HEK293T (cell line): ENCODE results near the gene MAP7.

Source experiments
- ARNT ChIP-seq: fragments of 450-650 bp; IDR thresholded peaks from 2 replicates; pipeline ENCODE4 v1.6.1; 2017; ENCODE audit warnings: mild to moderate bottlenecking
- BHLHE40 ChIP-seq: fragments of 450-650 bp; IDR thresholded peaks from 2 replicates; pipeline ENCODE4 v1.6.1; 2016; ENCODE audit warnings: mild to moderate bottlenecking, moderate library complexity, borderline replicate concordance
- ELF4 ChIP-seq: fragments of 450-650 bp; IDR thresholded peaks from 2 replicates; pipeline ENCODE4 v1.6.1; 2017; ENCODE audit warnings: antibody characterized with exemption
- FOXA1 ChIP-seq: fragments of 450-650 bp; IDR thresholded peaks from 2 replicates; pipeline ENCODE4 v1.6.1; 2016; ENCODE audit warnings: mild to moderate bottlenecking
- FOXK2 ChIP-seq: fragments of 450-650 bp; IDR thresholded peaks from 2 replicates; pipeline ENCODE4 v1.6.1; 2016; ENCODE audit warnings: mild to moderate bottlenecking
- FOXM1 ChIP-seq: fragments of 450-650 bp; IDR thresholded peaks from 2 replicates; pipeline ENCODE4 v1.6.1; 2017; ENCODE audit warnings: mild to moderate bottlenecking, borderline replicate concordance
- L3MBTL2 ChIP-seq: fragments of 450-650 bp; conservative IDR thresholded peaks from 2 replicates; pipeline ENCODE4 v1.6.1; 2016; ENCODE audit warnings: mild to moderate bottlenecking
- LEF1 ChIP-seq: fragments of 450-650 bp; IDR thresholded peaks from 2 replicates; pipeline ENCODE4 v1.6.1; 2017; ENCODE audit warnings: mild to moderate bottlenecking, borderline replicate concordance
- NFRKB ChIP-seq: fragments of 450-650 bp; IDR thresholded peaks from 2 replicates; pipeline ENCODE4 v1.6.1; 2016; ENCODE audit warnings: mild to moderate bottlenecking, moderate library complexity
- SP1 ChIP-seq: fragments of 450-650 bp; IDR thresholded peaks from 2 replicates; pipeline ENCODE4 v1.6.1; 2017
- SUZ12 ChIP-seq: fragments of 450-650 bp; IDR thresholded peaks from 2 replicates; pipeline ENCODE4 v1.6.1; 2016; ENCODE audit warnings: mild to moderate bottlenecking
- TARDBP ChIP-seq: fragments of 450-650 bp; IDR thresholded peaks from 2 replicates; pipeline ENCODE4 v1.6.1; 2016
- ZNF384 ChIP-seq: fragments of 450-650 bp; IDR thresholded peaks from 2 replicates; pipeline ENCODE4 v1.6.1; 2016
- TF ChIP-seq, protein P1 (sequence below): fragments of 450-650 bp; IDR thresholded peaks from 2 replicates; pipeline ENCODE4 v1.6.1; 2016

DNA sequence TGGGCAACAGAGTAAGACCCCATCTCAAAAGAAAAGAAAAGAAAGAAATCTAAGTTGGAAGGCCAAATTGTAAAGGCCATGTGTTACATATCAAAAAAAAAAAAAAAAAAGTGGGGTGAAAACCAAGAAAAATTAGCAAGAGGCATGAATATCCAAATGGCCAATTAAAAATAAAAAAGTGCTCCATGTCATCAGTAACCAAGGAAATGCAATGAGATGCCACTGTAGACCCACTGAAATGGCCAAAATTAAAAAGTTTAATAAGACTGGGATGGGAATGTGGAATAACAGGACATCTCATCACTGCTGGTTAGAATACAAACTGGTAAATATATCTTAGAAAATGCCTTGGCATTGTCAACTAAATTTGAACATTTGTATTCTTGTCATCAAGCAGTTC, 230.5 kb downstream of the MAP7 start:
- no peak for TF ChIP-seq SUZ12
- no peak for TF ChIP-seq BHLHE40
- TF ChIP-seq FOXA1, result no peak
- no peak for TF ChIP-seq TARDBP
- no peak for TF ChIP-seq LEF1
- no peak for TF ChIP-seq L3MBTL2
- TF ChIP-seq, protein P1, sequence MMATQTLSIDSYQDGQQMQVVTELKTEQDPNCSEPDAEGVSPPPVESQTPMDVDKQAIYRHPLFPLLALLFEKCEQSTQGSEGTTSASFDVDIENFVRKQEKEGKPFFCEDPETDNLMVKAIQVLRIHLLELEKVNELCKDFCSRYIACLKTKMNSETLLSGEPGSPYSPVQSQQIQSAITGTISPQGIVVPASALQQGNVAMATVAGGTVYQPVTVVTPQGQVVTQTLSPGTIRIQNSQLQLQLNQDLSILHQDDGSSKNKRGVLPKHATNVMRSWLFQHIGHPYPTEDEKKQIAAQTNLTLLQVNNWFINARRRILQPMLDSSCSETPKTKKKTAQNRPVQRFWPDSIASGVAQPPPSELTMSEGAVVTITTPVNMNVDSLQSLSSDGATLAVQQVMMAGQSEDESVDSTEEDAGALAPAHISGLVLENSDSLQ, result no peak
- no peak for TF ChIP-seq ELF4
- no peak for TF ChIP-seq SP1
- TF ChIP-seq FOXM1, result no peak
- TF ChIP-seq NFRKB, result no peak
- TF ChIP-seq ARNT, result no peak
- TF ChIP-seq FOXK2, result no peak
- TF ChIP-seq ZNF384, result no peak
